Suppressor macrophage treated with lipopolysaccharide for 4 hours (primary cell): ENCODE measurements around the gene FLCN.
A peak's percentile ranks its signal among the peaks of the same experiment; 100 is the strongest.

Experiments
- DNase-seq: peaks from one replicate; pipeline ENCODE4 v3.0.0-alpha.2; 2020

The FLCN gene

GRCh38 chr17:17236295-17237025 is 508 bp downstream of the FLCN start:
- DNase-seq = peak; percentile 19

- DNase-seq = peak; percentile 35
Observed at GRCh38 chr17:17235212-17236174, 1.5 kb downstream of the FLCN start.

GRCh38 chr17:17232303-17232621 is 4.7 kb downstream of the FLCN start:
- DNase-seq = no peak

GRCh38 chr17:17231621-17232302 is 5.2 kb downstream of the FLCN start:
- DNase-seq = no peak

- DNase-seq = no peak
Observed at GRCh38 chr17:17229416-17230384, 7.3 kb downstream of the FLCN start.

- no peak for DNase-seq
Observed at GRCh38 chr17:17228521-17229279, 8.3 kb downstream of the FLCN start.

- no peak for DNase-seq
Observed at GRCh38 chr17:17227608-17228520, 9.1 kb downstream of the FLCN start.

- no peak for DNase-seq
Observed at GRCh38 chr17:17226451-17227265, 10.3 kb downstream of the FLCN start.

GRCh38 chr17:17225901-17226300 is 11.1 kb downstream of the FLCN start:
- no peak for DNase-seq

GRCh38 chr17:17224137-17224536 is 12.8 kb downstream of the FLCN start:
- no peak for DNase-seq

- DNase-seq = no peak
Observed at GRCh38 chr17:17223736-17224135, 13.2 kb downstream of the FLCN start.

GRCh38 chr17:17221329-17221728 is 15.6 kb downstream of the FLCN start:
- DNase-seq = no peak

GRCh38 chr17:17220529-17220928 is 16.4 kb downstream of the FLCN start:
- DNase-seq = no peak

GRCh38 chr17:17217995-17218394 is 19.0 kb downstream of the FLCN start:
- no peak for DNase-seq

- no peak for DNase-seq
Observed at GRCh38 chr17:17216776-17217175, 20.2 kb downstream of the FLCN start.

- DNase-seq = no peak
Observed at GRCh38 chr17:17216236-17216635, 20.7 kb downstream of the FLCN start.

GRCh38 chr17:17215575-17215974 is 21.4 kb downstream of the FLCN start:
- DNase-seq = no peak

- no peak for DNase-seq
Observed at GRCh38 chr17:17214646-17215436, 22.1 kb downstream of the FLCN start.

- DNase-seq = no peak
Observed at GRCh38 chr17:17213775-17214174, 23.2 kb downstream of the FLCN start.
